OCI-LY7 (cell line): Measurements from ENCODE around the gene ARX.

Source experiments
- EZH2phosphoT487 ChIP-seq: fragments of 200-600 bp; sonication (generic); IDR thresholded peaks from 2 replicates; pipeline ENCODE4 v1.6.1; 2018; ENCODE audit warnings: low read depth, borderline replicate concordance, mild to moderate bottlenecking, mixed run types, antibody characterized with exemption, low read length, moderate library complexity, mixed read lengths
- TF ChIP-seq, protein P1 (sequence below): fragments of 200-600 bp; sonication (generic); conservative IDR thresholded peaks from 2 replicates; pipeline ENCODE4 v1.5.1; 2014; ENCODE audit warnings: mild to moderate bottlenecking, antibody characterized with exemption, low read length, moderate library complexity, mixed read lengths

DNA sequence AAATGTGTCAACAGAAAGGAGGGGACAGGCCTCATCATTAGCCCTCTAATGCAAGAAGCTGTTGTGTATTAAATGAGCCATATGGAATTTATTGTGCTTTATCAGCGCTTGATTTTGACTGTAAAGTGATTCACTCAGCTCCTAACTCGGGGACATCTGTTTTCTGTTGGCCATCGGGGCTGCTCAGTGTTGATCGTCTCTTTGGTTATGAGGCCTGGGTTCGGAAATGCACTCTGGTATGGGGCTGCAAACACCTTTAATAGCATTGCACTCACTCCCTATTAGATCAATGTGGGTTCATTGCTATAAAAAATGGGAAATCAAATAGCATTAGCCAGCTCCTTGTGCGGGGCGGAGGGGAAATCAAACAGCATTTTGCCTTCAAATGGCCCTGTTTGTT is 6.4 kb downstream of the ARX start:
- TF ChIP-seq, protein P1, sequence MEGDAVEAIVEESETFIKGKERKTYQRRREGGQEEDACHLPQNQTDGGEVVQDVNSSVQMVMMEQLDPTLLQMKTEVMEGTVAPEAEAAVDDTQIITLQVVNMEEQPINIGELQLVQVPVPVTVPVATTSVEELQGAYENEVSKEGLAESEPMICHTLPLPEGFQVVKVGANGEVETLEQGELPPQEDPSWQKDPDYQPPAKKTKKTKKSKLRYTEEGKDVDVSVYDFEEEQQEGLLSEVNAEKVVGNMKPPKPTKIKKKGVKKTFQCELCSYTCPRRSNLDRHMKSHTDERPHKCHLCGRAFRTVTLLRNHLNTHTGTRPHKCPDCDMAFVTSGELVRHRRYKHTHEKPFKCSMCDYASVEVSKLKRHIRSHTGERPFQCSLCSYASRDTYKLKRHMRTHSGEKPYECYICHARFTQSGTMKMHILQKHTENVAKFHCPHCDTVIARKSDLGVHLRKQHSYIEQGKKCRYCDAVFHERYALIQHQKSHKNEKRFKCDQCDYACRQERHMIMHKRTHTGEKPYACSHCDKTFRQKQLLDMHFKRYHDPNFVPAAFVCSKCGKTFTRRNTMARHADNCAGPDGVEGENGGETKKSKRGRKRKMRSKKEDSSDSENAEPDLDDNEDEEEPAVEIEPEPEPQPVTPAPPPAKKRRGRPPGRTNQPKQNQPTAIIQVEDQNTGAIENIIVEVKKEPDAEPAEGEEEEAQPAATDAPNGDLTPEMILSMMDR, result no peak
- no peak for TF ChIP-seq EZH2phosphoT487
